Large intestine (tissue), 3 donors: ENCODE measurements around the gene JUN. TPM values are rescaled to one million over a fixed set of nuclear protein-coding genes. Genes with fewer than 3 reads are reported as not detected.

Experiments used
- DNase-seq, 2 donors: peaks; one replicate each; pipeline versions ENCODE4 v3.0.0 to v3.0.0-alpha.2; 2013
- H3K27ac ChIP-seq: one replicate; pipeline ENCODE4 v1.5.1; 2013; ENCODE audit warnings: low read length
- H3K27me3 ChIP-seq: 2 replicates; pipeline ENCODE4 v1.6.1; 2013; ENCODE audit warnings: low read length; ENCODE audit not compliant: control insufficient read depth, insufficient read depth
- H3K36me3 ChIP-seq: 2 replicates; pipeline ENCODE4 v1.6.1; 2013; ENCODE audit warnings: low read length; ENCODE audit not compliant: control insufficient read depth, insufficient read depth
- H3K4me1 ChIP-seq: one replicate; pipeline ENCODE4 v1.6.1; 2013; ENCODE audit warnings: low read length; ENCODE audit not compliant: control insufficient read depth, insufficient read depth
- H3K4me3 ChIP-seq: one replicate; pipeline ENCODE4 v1.5.1; 2013; ENCODE audit warnings: low read length
- H3K9me3 ChIP-seq: one replicate; pipeline ENCODE4 v1.6.1; 2013; ENCODE audit warnings: mild to moderate bottlenecking, low read depth, low read length, moderate library complexity; ENCODE audit not compliant: control insufficient read depth
- WGBS: methylation state at CpG from one replicate; pipeline ENCODE4 v1.1.5; 2013; ENCODE audit warnings: low lambda C conversion rate; ENCODE audit not compliant: insufficient coverage; 5-methylcytosine and 5-hydroxymethylcytosine counted together
- polyA plus RNA-seq: library from polyadenylated mRNA; unstranded; fragments of 120-200 nt; gene quantifications from one replicate; pipeline ENCODE4 v1.2.1, GENCODE V29; 2013

The JUN gene
- polyA plus RNA-seq, 1 donor, result 385 TPM

DNA sequence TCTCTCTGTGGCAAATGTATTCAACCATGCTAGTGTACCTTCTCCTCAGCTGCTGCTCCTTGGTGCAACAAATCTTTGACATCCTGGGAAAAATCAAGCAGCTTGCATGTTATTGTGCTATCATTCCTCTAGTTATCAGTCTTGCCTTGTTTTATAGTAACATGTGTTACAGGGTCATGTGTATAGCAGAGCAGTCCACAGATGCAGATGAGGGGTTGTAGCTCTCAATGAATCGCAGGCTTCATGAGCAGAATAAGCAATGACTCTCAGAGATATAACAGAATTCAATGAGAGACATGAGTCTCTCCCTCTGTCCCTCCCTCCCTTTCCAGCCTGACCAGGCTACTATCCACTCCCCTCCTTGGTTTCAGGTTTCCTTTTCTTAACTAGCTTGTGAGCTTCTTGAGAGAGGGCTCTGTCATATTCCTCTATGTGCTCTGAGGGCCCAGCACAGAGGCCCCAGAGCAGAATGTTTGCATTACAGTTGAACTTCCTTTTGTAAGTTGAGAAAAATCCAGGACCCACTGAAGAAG is 15.1 kb upstream of the JUN start:
- Histone ChIP-seq H3K4me3 (no peak overlapping the region), H3K27me3 (no peaks in the 10 kb centered on the region), H3K9me3 (no peaks in the 10 kb centered on the region), H3K36me3 (no peaks in the 10 kb centered on the region), H3K27ac (no peak overlapping the region), H3K4me1 (peaks cover 14% of the 10 kb centered on the region)
- DNase-seq, result no peak
- WGBS, result no CpG with 5 or more reads among the region's 1 CpG

GRCh38 chr1:58796416-58796815 is 12.6 kb upstream of the JUN start:
- Histone ChIP-seq H3K27me3 (no peaks in the 10 kb centered on the region), H3K4me3 (no peak overlapping the region), H3K27ac (no peak overlapping the region), H3K4me1 (no peaks in the 10 kb centered on the region), H3K9me3 (no peaks in the 10 kb centered on the region), H3K36me3 (no peaks in the 10 kb centered on the region)
- DNase-seq, result no peak

- 80% methylated on average over 1 of the region's 3 CpGs for WGBS
- no peak for DNase-seq
- Histone ChIP-seq H3K4me1 (no peaks in the 10 kb centered on the region), H3K36me3 (no peaks in the 10 kb centered on the region), H3K27me3 (no peaks in the 10 kb centered on the region), H3K4me3 (no peak overlapping the region), H3K9me3 (no peaks in the 10 kb centered on the region), H3K27ac (no peak overlapping the region)
These were observed 10.7 kb upstream of the JUN start for GRCh38 chr1:58794585-58794984.

DNA sequence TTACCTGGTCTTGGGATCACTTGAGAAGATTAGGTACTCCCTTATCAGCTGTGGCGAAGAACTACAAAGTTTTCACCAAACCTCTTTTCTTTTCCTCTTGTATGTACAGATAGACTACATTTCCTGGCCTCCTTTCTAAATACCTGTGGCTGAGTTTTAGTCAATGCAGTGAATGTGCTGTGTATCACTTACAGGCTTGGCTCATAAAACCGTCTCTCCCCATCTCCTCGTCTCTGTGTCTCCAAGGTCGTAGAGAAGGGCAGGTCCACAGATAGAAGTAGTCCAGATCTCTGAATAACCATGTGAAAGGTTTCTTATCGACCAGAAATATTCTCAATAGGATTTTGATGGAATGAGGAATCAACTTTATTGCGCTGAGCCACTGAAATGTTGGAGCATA is 9.0 kb upstream of the JUN start:
- H3K4me3 ChIP-seq, result no peak overlapping the region
- no peak for DNase-seq
- no CpG with 5 or more reads among the region's 6 CpGs for WGBS
- no peaks in the 10 kb centered on the region for H3K27me3 ChIP-seq
- no peak overlapping the region for H3K27ac ChIP-seq
- no peaks in the 10 kb centered on the region for H3K9me3 ChIP-seq
- no peaks in the 10 kb centered on the region for H3K4me1 ChIP-seq
- no peaks in the 10 kb centered on the region for H3K36me3 ChIP-seq

GRCh38 chr1:58791106-58791505 is 7.3 kb upstream of the JUN start:
- H3K36me3 ChIP-seq, result no peaks in the 10 kb centered on the region
- H3K27me3 ChIP-seq, result no peaks in the 10 kb centered on the region
- DNase-seq, result no peak
- peaks cover 1% of the 10 kb centered on the region for H3K4me1 ChIP-seq
- no peak overlapping the region for H3K4me3 ChIP-seq
- H3K27ac ChIP-seq, result no peak overlapping the region
- no CpG with 5 or more reads among the region's 1 CpG for WGBS
- no peaks in the 10 kb centered on the region for H3K9me3 ChIP-seq

- no peak for DNase-seq
- no peaks in the 10 kb centered on the region for H3K27me3 ChIP-seq
- H3K27ac ChIP-seq, result no peak overlapping the region
- H3K4me3 ChIP-seq, result no peak overlapping the region
- no CpG with 5 or more reads among the region's 1 CpG for WGBS
- no peaks in the 10 kb centered on the region for H3K36me3 ChIP-seq
- peaks cover 9% of the 10 kb centered on the region for H3K4me1 ChIP-seq
- H3K9me3 ChIP-seq, result no peaks in the 10 kb centered on the region
These were observed 6.3 kb upstream of the JUN start for GRCh38 chr1:58789996-58790660.

GRCh38 chr1:58789322-58789856 is 5.5 kb upstream of the JUN start:
- no peaks in the 10 kb centered on the region for H3K36me3 ChIP-seq
- H3K4me3 ChIP-seq, result no peak overlapping the region
- no peak overlapping the region for H3K27ac ChIP-seq

GRCh38 chr1:58788259-58788658 is 4.4 kb upstream of the JUN start:
- no peak for DNase-seq
- no peak overlapping the region for H3K27ac ChIP-seq
- H3K27me3 ChIP-seq, result no peaks in the 10 kb centered on the region
- H3K4me1 ChIP-seq, result peaks cover 9% of the 10 kb centered on the region
- H3K36me3 ChIP-seq, result no peaks in the 10 kb centered on the region
- no CpG with 5 or more reads among the region's 3 CpGs for WGBS
- no peak overlapping the region for H3K4me3 ChIP-seq
- H3K9me3 ChIP-seq, result no peaks in the 10 kb centered on the region

More at GRCh38 chr1:58789322-58789856, 5.5 kb upstream of the JUN start:
- WGBS, result 96% methylated on average over 3 of the region's 6 CpGs
- H3K9me3 ChIP-seq, result no peaks in the 10 kb centered on the region
- H3K27me3 ChIP-seq, result no peaks in the 10 kb centered on the region
- peaks cover 9% of the 10 kb centered on the region for H3K4me1 ChIP-seq
- DNase-seq, result no peak

DNA sequence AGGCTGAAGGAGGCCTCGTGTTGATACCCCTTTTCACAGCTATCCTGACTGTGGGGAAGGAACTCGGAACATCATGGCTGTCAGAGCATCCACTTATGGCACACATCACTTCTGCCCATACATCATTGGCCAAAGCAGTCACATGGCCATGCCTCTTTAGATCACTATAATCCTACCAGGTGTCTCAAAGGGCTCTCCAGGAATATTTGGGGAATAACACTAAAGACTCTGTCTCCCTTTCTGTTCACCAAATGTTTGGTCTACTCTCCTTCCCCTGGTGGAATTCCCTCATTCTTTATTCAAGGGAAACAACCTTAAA is 3.0 kb upstream of the JUN start:
- no peak for DNase-seq
- H3K4me3 ChIP-seq, result no peak overlapping the region
- H3K27ac ChIP-seq, result no peak overlapping the region
- peaks cover 9% of the 10 kb centered on the region for H3K4me1 ChIP-seq
- H3K9me3 ChIP-seq, result no peaks in the 10 kb centered on the region
- no peaks in the 10 kb centered on the region for H3K27me3 ChIP-seq
- no CpG with 5 or more reads among the region's 2 CpGs for WGBS
- H3K36me3 ChIP-seq, result peaks cover 3% of the 10 kb centered on the region

DNA sequence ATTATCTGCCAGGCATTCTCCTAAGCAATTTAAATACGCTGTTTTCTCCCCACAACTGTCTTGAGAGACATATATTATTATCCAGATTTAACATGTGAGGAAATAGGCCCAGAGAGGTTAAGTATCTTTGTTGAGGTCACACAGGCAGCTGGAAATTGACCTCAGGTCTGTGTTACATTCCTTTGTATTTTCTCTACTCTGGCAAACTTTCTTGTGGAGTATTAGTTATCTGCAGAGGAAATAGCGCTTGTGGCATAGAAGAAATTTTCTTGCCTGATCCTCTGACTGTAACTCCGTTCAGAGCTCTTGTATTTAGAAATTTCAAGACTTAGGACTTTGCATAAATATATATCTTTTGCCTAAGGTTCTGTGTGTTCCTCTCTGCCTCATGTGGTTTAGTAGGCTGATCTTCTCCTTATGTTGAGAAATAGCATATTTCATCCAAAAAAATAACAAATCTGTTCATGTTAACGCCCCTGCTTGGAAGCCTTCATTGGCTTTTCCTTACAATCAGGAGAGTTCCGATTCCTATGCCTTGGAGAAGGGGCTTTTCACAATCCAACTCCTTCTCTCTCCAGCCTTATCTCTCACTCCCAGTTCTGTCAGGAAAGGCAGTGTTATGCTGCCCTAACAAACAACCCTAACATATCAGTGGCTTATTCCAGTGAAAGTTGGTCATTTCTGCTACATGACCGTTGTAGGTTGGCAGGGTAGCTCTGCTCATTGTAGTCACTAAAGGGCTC is 2.5 kb upstream of the JUN start:
- Histone ChIP-seq H3K4me1 (peaks cover 9% of the 10 kb centered on the region), H3K27ac (peak overlapping the region; percentile 96), H3K4me3 (no peak overlapping the region), H3K9me3 (no peaks in the 10 kb centered on the region), H3K27me3 (no peaks in the 10 kb centered on the region), H3K36me3 (peaks cover 4% of the 10 kb centered on the region)
- 100% methylated on average over 1 of the region's 6 CpGs for WGBS
- no peak for DNase-seq
